ENCODE measurements around the gene GANC.

Gene GANC

GRCh38 chr15:42275780-42276391, 2.9 kb downstream of the GANC start:
- Histone ChIP-seq H3K27me3 (ENCODE audit: insufficient read depth, low read depth) (no peaks in the 10 kb centered on the region), H3K27ac (peak overlapping the region; percentile 73), H3K79me2 (ENCODE audit: insufficient read depth, low read depth) (peaks cover 48% of the 10 kb centered on the region), H3K4me2 (peak overlapping the region; percentile 89), H2AFZ (ENCODE audit: low read depth) (peak overlapping the region; percentile 60), H3K9ac (peak overlapping the region; percentile 70), H3K4me3 (IDR thresholded peaks at IDR 0.05; ENCODE audit: insufficient read depth, low read depth, low read length) (no peak overlapping the region), H3K4me1 (ENCODE audit: low read depth, poor library complexity, severe bottlenecking) (peaks cover 30% of the 10 kb centered on the region), H4K20me1 (ENCODE audit: insufficient read depth) (no peaks in the 10 kb centered on the region), H3K36me3 (ENCODE audit: insufficient read depth) (no peaks in the 10 kb centered on the region)
- TF ChIP-seq CTCF (conservative IDR thresholded peaks at IDR 0.05; ENCODE audit: low read depth, low read length) = no peak

GRCh38 chr15:42276762-42277161, 3.8 kb downstream of the GANC start:
- no peaks in the 10 kb centered on the region for H3K36me3 ChIP-seq (ENCODE audit: insufficient read depth)
- peak overlapping the region; percentile 89; the same call in 1 of the 2 replicates for H3K4me2 ChIP-seq
- H3K79me2 ChIP-seq (ENCODE audit: insufficient read depth, low read depth) = peaks cover 39% of the 10 kb centered on the region
- H3K4me3 ChIP-seq (IDR thresholded peaks at IDR 0.05; ENCODE audit: insufficient read depth, low read depth, low read length) = no peak overlapping the region
- H2AFZ ChIP-seq (ENCODE audit: low read depth) = no peak overlapping the region
- peak overlapping the region; percentile 73; the same call in 1 of the 2 replicates for H3K27ac ChIP-seq
- 0 out of 2 replicates have a peak overlapping the region, but pooled peaks have one; percentile 70 for H3K9ac ChIP-seq
- H3K27me3 ChIP-seq (ENCODE audit: insufficient read depth, low read depth) = no peaks in the 10 kb centered on the region
- peaks cover 21% of the 10 kb centered on the region for H3K4me1 ChIP-seq (ENCODE audit: low read depth, poor library complexity, severe bottlenecking)
- no peaks in the 10 kb centered on the region for H4K20me1 ChIP-seq (ENCODE audit: insufficient read depth)
- TF ChIP-seq CTCF (conservative IDR thresholded peaks at IDR 0.05; ENCODE audit: low read depth, low read length) = no peak

- no peak overlapping the region for H2AFZ ChIP-seq (ENCODE audit: low read depth)
- H3K27me3 ChIP-seq (ENCODE audit: insufficient read depth, low read depth) = no peaks in the 10 kb centered on the region
- no peak for TF ChIP-seq CTCF (conservative IDR thresholded peaks at IDR 0.05; ENCODE audit: low read depth, low read length)
- H3K9ac ChIP-seq = no peak overlapping the region
- peaks cover 28% of the 10 kb centered on the region for H3K4me1 ChIP-seq (ENCODE audit: low read depth, poor library complexity, severe bottlenecking)
- H3K36me3 ChIP-seq (ENCODE audit: insufficient read depth) = no peaks in the 10 kb centered on the region
- H3K4me3 ChIP-seq (IDR thresholded peaks at IDR 0.05; ENCODE audit: insufficient read depth, low read depth, low read length) = no peak overlapping the region
- H4K20me1 ChIP-seq (ENCODE audit: insufficient read depth) = no peaks in the 10 kb centered on the region
- H3K79me2 ChIP-seq (ENCODE audit: insufficient read depth, low read depth) = peaks cover 28% of the 10 kb centered on the region; the same call in 1 of the 2 replicates
- H3K4me2 ChIP-seq = no peak overlapping the region
- H3K27ac ChIP-seq = no peak overlapping the region
These were observed 6.3 kb downstream of the GANC start for GRCh38 chr15:42279234-42279723.

- Histone ChIP-seq H3K27me3 (ENCODE audit: insufficient read depth, low read depth) (no peaks in the 10 kb centered on the region), H2AFZ (ENCODE audit: low read depth) (no peak overlapping the region), H3K36me3 (ENCODE audit: insufficient read depth) (no peaks in the 10 kb centered on the region), H3K4me3 (IDR thresholded peaks at IDR 0.05; ENCODE audit: insufficient read depth, low read depth, low read length) (no peak overlapping the region), H3K4me1 (ENCODE audit: low read depth, poor library complexity, severe bottlenecking) (peaks cover 13% of the 10 kb centered on the region), H3K27ac (0 out of 2 replicates have a peak overlapping the region, but pooled peaks have one; percentile 18), H3K4me2 (peak overlapping the region; percentile 9; the same call in 1 of the 2 replicates), H3K79me2 (ENCODE audit: insufficient read depth, low read depth) (no peaks in the 10 kb centered on the region), H4K20me1 (ENCODE audit: insufficient read depth) (no peaks in the 10 kb centered on the region), H3K9ac (no peak overlapping the region)
- TF ChIP-seq CTCF (conservative IDR thresholded peaks at IDR 0.05; ENCODE audit: low read depth, low read length) = no peak
These were observed 9.3 kb downstream of the GANC start for GRCh38 chr15:42282344-42282743.

All from KMS-11 (cell line).